Common myeloid progenitor, CD34-positive (primary cell): Measurements from ENCODE around the gene CHD9NB.

ENCODE experiments used
- CTCF ChIA-PET: fragments of 350-600 bp; sonication (Branson Sonifier 250); formaldehyde crosslinking; loops from one replicate; lab custom pipeline; 2021; ENCODE audit warnings: antibody characterized with exemption; lab: Charles Lee
- POLR2A ChIA-PET: fragments of 350-600 bp; sonication (Branson Sonifier 250); formaldehyde crosslinking; loops from one replicate; lab custom pipeline; 2021; ENCODE audit warnings: antibody characterized with exemption; lab: Charles Lee
- DNase-seq, 3 donors: peaks; one replicate each; pipeline versions ENCODE4 v3.0.0 to v3.0.0-alpha.2; 2013
- H3K27ac ChIP-seq, 2 experiments: 1 replicate in 1 of 2; 2 replicates in 1 of 2; pipeline ENCODE4 v1.7.0; 2013; ENCODE audit warnings: inconsistent platforms in 2 of 2, low read length in 2 of 2, mild to moderate bottlenecking in 2 of 2, low read depth in 1 of 2, moderate library complexity in 1 of 2; ENCODE audit not compliant: severe bottlenecking in 2 of 2, insufficient read depth in 1 of 2, poor library complexity in 1 of 2
- H3K27me3 ChIP-seq, 5 experiments: replicated peaks in 2 of 5; 1 replicate in 3 of 5; 2 replicates in 2 of 5; pipeline versions ENCODE4 v1.6.1 to v1.7.0; 2013; ENCODE audit warnings: low read length in 4 of 5, mild to moderate bottlenecking in 2 of 5, moderate library complexity in 2 of 5, inconsistent platforms in 1 of 5; ENCODE audit not compliant: insufficient read depth in 5 of 5, control insufficient read depth in 4 of 5
- H3K36me3 ChIP-seq, 4 experiments: 1 replicate in 2 of 4; 2 replicates in 2 of 4; pipeline versions ENCODE4 v1.6.1 to v1.7.0; 2013; ENCODE audit warnings: low read length in 3 of 4, control low read depth in 1 of 4, mild to moderate bottlenecking in 1 of 4; ENCODE audit not compliant: control insufficient read depth in 4 of 4, insufficient read depth in 4 of 4
- H3K4me1 ChIP-seq, 4 experiments: 1 replicate in 3 of 4; 2 replicates in 1 of 4; pipeline versions ENCODE4 v1.6.1 to v1.7.1; 2013; ENCODE audit warnings: low read length in 3 of 4, mild to moderate bottlenecking in 3 of 4, control low read depth in 1 of 4, inconsistent platforms in 1 of 4, moderate library complexity in 1 of 4; ENCODE audit not compliant: control insufficient read depth in 4 of 4, insufficient read depth in 4 of 4; ENCODE audit errors: control extremely low read depth in 1 of 4
- H3K4me3 ChIP-seq, 7 experiments: 1 replicate in 4 of 7; 2 replicates in 3 of 7; pipeline versions ENCODE4 v1.5.1 to v1.7.0; 2013; ENCODE audit warnings: mild to moderate bottlenecking in 7 of 7, low read length in 6 of 7, moderate library complexity in 6 of 7, inconsistent platforms in 2 of 7, low read depth in 2 of 7, control low read depth in 1 of 7; ENCODE audit not compliant: insufficient read depth in 4 of 7, control insufficient read depth in 1 of 7; ENCODE audit errors: extremely low read depth in 1 of 7
- H3K9me3 ChIP-seq, 5 experiments: 1 replicate in 4 of 5; 2 replicates in 1 of 5; pipeline versions ENCODE4 v1.6.1 to v1.7.1; 2013; ENCODE audit warnings: low read length in 4 of 5, mild to moderate bottlenecking in 2 of 5, inconsistent platforms in 1 of 5, low read depth in 1 of 5, moderate library complexity in 1 of 5; ENCODE audit not compliant: control insufficient read depth in 4 of 5, insufficient read depth in 2 of 5; ENCODE audit errors: control extremely low read depth in 1 of 5
- WGBS: methylation state at CpG from one replicate; pipeline ENCODE4 v1.1.5; 2013; ENCODE audit not compliant: insufficient coverage; 5-methylcytosine and 5-hydroxymethylcytosine counted together

Gene CHD9NB

DNA sequence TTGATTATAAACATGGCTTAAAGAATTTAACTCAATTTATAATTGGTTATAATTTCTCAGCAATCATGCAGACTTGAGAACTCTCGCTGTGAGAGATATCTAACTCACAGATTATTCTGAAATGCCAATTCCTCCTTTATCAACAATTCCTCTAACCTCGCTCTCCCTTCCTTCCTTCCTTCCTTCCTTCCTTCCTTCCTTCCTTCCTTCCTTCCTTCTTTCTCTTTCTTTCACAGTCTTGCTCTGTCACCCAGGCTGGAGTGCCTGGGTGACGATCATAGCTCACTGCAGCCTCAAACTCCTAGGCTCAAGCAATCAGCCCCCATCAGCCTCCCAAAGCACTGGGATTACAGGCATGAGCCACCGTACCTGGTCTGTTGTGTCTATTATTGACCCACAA, 44.5 kb upstream of the CHD9NB start:
- POLR2A ChIA-PET, result no interaction called here
- CTCF ChIA-PET, result interaction anchor here (12.1 kb wide), 1 partner anchor 41 kb away, joined by 73 read pairs; the partner anchor contains the start of gene CHD9
- H3K9me3 ChIP-seq, result no peaks in the 10 kb centered on the region
- H3K4me1 ChIP-seq, result peaks cover 21 to 62% (median 55%) of the 10 kb centered on the region in 4 experiments
- H3K4me3 ChIP-seq, result no peak overlapping the region
- H3K36me3 ChIP-seq, result no peaks in the 10 kb centered on the region
- no peak overlapping the region for H3K27ac ChIP-seq
- no peaks in the 10 kb centered on the region for H3K27me3 ChIP-seq
- DNase-seq, result no peak
- 63% methylated on average over 3 of the region's 4 CpGs for WGBS

DNA sequence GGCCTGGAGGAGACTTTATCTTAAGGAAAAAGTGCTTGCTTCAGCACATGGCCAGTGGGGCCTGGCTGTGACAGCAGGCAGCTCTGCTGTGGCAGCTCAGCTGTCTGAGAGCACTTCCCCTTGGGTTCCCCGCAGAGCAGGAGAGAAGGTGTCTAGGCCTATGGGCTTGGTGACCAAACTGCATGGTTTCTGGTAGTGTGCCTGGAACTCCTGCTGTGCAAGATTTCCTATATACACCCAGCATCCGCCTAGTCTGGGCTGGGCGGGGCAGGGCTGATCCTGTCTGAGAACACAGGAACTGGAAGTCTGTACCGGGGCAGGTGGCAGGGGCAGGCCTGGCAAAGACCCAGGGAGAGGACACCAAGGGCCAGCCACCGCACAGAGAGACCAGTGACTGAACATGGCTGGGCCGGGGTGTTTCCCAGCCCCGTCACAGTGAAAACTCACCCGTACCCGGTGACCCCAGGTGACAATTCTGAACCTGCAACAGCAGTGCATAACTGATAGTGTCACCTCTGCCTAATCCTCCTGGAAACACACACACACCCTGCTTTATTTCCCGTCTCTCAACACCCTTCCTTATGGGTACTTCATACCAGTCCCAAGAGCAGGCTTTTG, 41.4 kb upstream of the CHD9NB start:
- ChIA-PET POLR2A (interaction anchor here (1.0 to 1.3 kb wide), 2 partner anchors 15 to 39 kb away, joined by 3 to 7 read pairs; partner anchors contain the start of gene CHD9), CTCF (interaction anchor here (0.8 to 12.1 kb wide), 5 partner anchors 12 to 38 kb away, joined by 3 to 73 read pairs (median 3); partner anchors contain the start of gene CHD9)
- no peaks in the 10 kb centered on the region for H3K9me3 ChIP-seq
- H3K4me1 ChIP-seq, result peaks cover 27 to 74% (median 65%) of the 10 kb centered on the region in 4 experiments
- no peaks in the 10 kb centered on the region for H3K36me3 ChIP-seq
- DNase-seq, result peak; percentile 45 to 87 (median 77)
- H3K4me3 ChIP-seq, result peak overlapping the region in 2 of 7 experiments; percentile 4 to 34
- H3K27ac ChIP-seq, result peak overlapping the region in 1 of 2 experiments; percentile 71
- no peaks in the 10 kb centered on the region for H3K27me3 ChIP-seq
- 18% methylated on average over 9 of the region's 10 CpGs for WGBS

DNA sequence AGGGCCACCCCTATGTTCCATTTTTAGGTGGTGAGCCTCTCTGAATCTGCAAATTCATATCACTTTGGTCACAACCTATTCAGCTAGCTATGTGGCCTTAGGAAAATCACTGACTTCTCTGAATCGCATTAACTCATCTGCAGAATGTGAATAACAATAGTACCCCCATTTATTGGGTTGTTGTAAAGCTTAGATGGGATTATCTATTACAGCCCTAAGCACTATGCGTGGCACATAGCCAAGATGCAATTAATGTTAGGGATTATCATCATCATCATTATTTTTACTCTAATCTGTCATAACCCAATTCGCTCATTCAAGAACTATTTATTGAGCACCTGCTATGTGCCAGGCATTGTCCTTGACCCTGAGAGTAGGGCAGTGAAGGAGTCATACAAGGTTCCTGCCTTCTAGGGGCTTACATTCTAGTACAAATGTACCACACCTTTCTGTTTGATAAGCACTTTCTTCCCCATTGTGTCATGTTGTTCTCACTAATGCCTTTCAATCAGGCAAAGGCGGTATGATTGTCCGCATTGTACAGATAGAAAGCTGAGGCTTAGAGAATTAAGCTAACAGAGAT, 40.6 kb upstream of the CHD9NB start:
- H3K4me1 ChIP-seq, result peaks cover 27 to 66% (median 56%) of the 10 kb centered on the region in 4 experiments
- H3K27me3 ChIP-seq, result no peaks in the 10 kb centered on the region
- no peaks in the 10 kb centered on the region for H3K36me3 ChIP-seq
- 70% methylated on average over 2 of the region's 5 CpGs for WGBS
- ChIA-PET CTCF (interaction anchor here (0.8 to 12.1 kb wide), 6 partner anchors 8 to 37 kb away, joined by 3 to 73 read pairs (median 6); partner anchors contain the start of gene CHD9), POLR2A (interaction anchor here (1.0 to 1.3 kb wide), 2 partner anchors 14 to 38 kb away, joined by 3 to 7 read pairs; partner anchors contain the start of gene CHD9)
- peak overlapping the region in 1 of 2 experiments; percentile 71 for H3K27ac ChIP-seq
- no peak overlapping the region for H3K4me3 ChIP-seq
- DNase-seq, result no peak
- no peaks in the 10 kb centered on the region for H3K9me3 ChIP-seq

DNA sequence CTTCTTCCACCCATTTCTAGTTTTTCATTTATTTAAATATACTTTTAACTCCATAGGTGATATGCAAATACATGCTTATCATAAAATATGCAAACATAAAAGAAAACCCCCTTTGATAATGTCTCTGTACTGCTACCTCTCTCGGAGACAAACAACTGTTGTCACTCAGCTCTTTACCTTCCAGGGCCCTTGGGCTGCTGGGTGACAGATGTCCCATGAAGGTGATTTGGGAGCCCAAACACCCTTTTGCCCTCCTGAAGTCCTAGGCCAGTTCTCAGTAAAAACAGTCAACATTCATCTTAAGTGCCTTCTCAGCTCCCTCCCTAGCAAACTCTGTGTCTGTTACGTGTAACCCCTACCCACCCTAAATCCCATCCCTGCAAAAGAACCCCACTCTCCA, 39.6 kb upstream of the CHD9NB start:
- H3K9me3 ChIP-seq, result no peaks in the 10 kb centered on the region
- ChIA-PET POLR2A (interaction anchor here (1.0 kb wide), 1 partner anchor 38 kb away, joined by 3 read pairs; no protein-coding TSS in a partner anchor), CTCF (interaction anchor here (1.2 to 12.1 kb wide), 5 partner anchors 9 to 36 kb away, joined by 4 to 73 read pairs (median 9); partner anchors contain the start of gene CHD9)
- 90% methylated on average over 2 of the region's 2 CpGs for WGBS
- H3K27me3 ChIP-seq, result no peaks in the 10 kb centered on the region
- peaks cover 25 to 56% (median 49%) of the 10 kb centered on the region in 4 experiments for H3K4me1 ChIP-seq
- DNase-seq, result no peak
- H3K4me3 ChIP-seq, result no peak overlapping the region
- H3K27ac ChIP-seq, result no peak overlapping the region
- peaks cover 0 to 3% (median under 1%) of the 10 kb centered on the region in 4 experiments for H3K36me3 ChIP-seq

DNA sequence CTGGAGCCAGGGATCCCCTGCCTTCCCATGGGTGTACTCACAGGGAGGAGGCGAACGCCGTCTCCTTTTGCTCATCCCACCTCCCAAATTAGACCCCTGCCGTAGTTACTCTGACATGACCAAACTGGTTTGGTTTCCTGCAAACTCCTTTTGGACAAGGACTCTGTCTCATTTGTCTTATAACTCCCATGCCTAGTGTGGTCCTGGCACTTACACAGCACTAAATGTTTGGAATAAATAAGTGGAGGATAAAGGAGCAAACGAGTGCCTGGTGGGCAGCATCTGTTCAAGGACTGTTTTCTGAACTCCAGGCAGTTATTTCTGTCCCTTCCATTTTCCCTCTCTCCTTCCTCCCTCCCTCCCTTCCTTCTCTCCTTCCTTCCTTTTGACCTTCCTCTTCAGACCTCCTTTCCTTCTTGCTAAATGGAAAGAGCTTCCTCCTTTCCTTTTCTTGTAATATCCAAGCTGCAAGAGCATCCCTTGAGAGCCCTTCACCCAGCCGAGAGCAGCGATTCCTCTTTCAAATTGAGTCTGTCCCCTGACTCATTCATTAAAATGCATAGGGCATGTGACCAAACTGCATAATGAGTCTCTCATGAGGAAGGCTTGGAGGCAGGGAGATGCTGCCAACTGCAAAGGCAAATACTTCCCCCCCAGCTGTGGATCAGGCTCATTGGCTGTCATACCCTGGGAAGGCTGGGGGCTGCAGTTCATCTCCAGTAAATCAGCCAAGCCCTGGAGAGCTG, 38.9 kb upstream of the CHD9NB start:
- DNase-seq, result peak; percentile 33 to 82 (median 72)
- Histone ChIP-seq H3K4me3 (peak overlapping the region in 3 of 7 experiments; percentile 44 to 63 (median 46)), H3K27ac (no peak overlapping the region), H3K4me1 (peaks cover 22 to 54% (median 47%) of the 10 kb centered on the region in 4 experiments), H3K27me3 (no peaks in the 10 kb centered on the region), H3K36me3 (peaks cover 0 to 4% (median 2%) of the 10 kb centered on the region in 4 experiments), H3K9me3 (no peaks in the 10 kb centered on the region)
- ChIA-PET POLR2A (interaction anchor here (1.0 to 1.9 kb wide), 6 partner anchors 8 to 125 kb away, joined by 3 to 11 read pairs (median 4); partner anchors contain the start of gene CHD9), CTCF (interaction anchor here (0.9 to 12.1 kb wide), 8 partner anchors 10 to 38 kb away, joined by 3 to 73 read pairs (median 4); partner anchors contain the start of gene CHD9)
- WGBS, result 81% methylated on average over 4 of the region's 7 CpGs

DNA sequence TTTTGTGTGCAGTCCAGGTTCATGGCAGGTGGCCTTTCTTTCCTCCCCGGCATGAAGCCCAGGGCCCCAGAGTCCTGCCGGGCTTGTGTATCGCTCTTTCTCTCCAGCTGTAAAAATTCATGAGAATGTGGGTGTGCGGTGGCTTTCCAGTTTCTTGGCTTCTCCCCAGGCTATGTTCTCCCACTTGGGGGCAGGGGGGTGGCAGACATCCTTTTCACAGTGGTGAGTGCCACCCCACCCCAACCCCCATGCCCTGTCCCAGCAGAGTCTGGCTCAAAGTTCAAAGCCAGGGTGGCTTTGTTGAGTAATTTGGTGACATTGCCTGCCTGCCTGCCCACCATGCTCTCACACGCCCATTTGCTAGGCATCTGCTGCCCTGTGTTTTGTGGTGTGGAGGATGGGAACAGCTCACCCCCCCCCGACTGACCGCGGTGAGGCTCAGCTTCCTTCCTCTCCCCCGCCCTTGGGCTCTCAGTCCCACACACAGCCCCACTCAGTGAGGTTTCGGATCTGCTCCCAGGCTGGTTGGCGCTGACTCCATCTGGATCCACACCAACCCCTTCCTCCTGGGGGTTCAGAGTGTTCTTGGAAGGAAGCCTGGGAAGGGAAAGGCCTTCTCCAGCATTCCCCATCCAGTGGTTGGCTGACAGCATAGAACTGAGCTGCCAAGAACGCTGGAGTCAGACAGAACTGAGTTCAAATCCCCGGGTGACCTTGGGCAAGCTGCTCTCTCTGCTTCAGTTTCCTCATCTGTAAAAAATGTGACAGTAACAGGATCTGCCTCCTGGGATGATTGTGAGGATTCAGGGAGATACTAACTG, 38.1 kb upstream of the CHD9NB start:
- Histone ChIP-seq H3K36me3 (peaks cover 0 to 4% (median 2%) of the 10 kb centered on the region in 4 experiments), H3K27me3 (no peaks in the 10 kb centered on the region), H3K4me1 (peaks cover 25 to 55% (median 48%) of the 10 kb centered on the region in 4 experiments), H3K4me3 (peak overlapping the region in 5 of 7 experiments; percentile 17 to 63 (median 46)), H3K9me3 (no peaks in the 10 kb centered on the region), H3K27ac (peak overlapping the region in 1 of 2 experiments; percentile 32)
- 0% methylated on average over 1 of the region's 13 CpGs for WGBS
- ChIA-PET POLR2A (interaction anchor here (1.0 to 1.9 kb wide), 5 partner anchors 9 to 126 kb away, joined by 3 to 11 read pairs (median 4); partner anchors contain the start of gene CHD9), CTCF (interaction anchor here (0.9 to 12.1 kb wide), 9 partner anchors 10 to 39 kb away, joined by 3 to 73 read pairs (median 4); partner anchors contain the start of gene CHD9)
- DNase-seq, result peak; percentile 18 to 78 (median 71)
